OCI-LY1 (cell line): ENCODE data around the gene DCLK1.

Experiments
- H2AFZ ChIP-seq: fragments of 200-600 bp; sonication (generic), shearing (Covaris generic); 2 replicates; pipeline ENCODE4 v1.6.0; 2014; ENCODE audit warnings: antibody characterized with exemption, mild to moderate bottlenecking, low read length
- H3F3A ChIP-seq: fragments of 200-600 bp; sonication (generic), shearing (Covaris generic); 2 replicates; pipeline ENCODE4 v1.6.0; 2014; ENCODE audit warnings: mild to moderate bottlenecking, antibody characterized with exemption, low read length, moderate library complexity; ENCODE audit not compliant: insufficient read depth
- H3K27ac ChIP-seq: fragments of 200-600 bp; sonication (generic); 2 replicates; pipeline ENCODE4 v1.5.1; 2014; ENCODE audit warnings: low read length, mixed run types, mild to moderate bottlenecking, low read depth; ENCODE audit not compliant: poor library complexity, severe bottlenecking
- H3K27me3 ChIP-seq: fragments of 200-600 bp; sonication (generic); 2 replicates; pipeline ENCODE4 v1.6.0; 2014; ENCODE audit warnings: antibody characterized with exemption, mild to moderate bottlenecking, low read length, moderate library complexity; ENCODE audit not compliant: insufficient read depth
- H3K36me3 ChIP-seq: fragments of 200-600 bp; sonication (generic); 2 replicates; pipeline ENCODE4 v1.6.1; 2014; ENCODE audit warnings: mild to moderate bottlenecking, antibody characterized with exemption, low read length, moderate library complexity, mixed read lengths; ENCODE audit not compliant: insufficient read depth
- H3K4me1 ChIP-seq: fragments of 200-600 bp; sonication (generic); 2 replicates; pipeline ENCODE4 v1.5.1; 2014; ENCODE audit warnings: mild to moderate bottlenecking, low read length, moderate library complexity; ENCODE audit not compliant: insufficient read depth, severe bottlenecking
- H3K4me2 ChIP-seq: fragments of 200-600 bp; sonication (generic), shearing (Covaris generic); 2 replicates; pipeline ENCODE4 v1.6.1; 2014; ENCODE audit warnings: low read length
- H3K4me3 ChIP-seq: fragments of 200-600 bp; sonication (generic); 2 replicates; pipeline ENCODE4 v1.5.1; 2014; ENCODE audit warnings: low read length, low read depth, mild to moderate bottlenecking, mixed read lengths; ENCODE audit not compliant: poor library complexity, severe bottlenecking
- H3K79me2 ChIP-seq: fragments of 200-600 bp; shearing (Covaris generic); 2 replicates; pipeline ENCODE4 v1.6.1; 2016; ENCODE audit warnings: mixed run types, low read length, mixed read lengths; ENCODE audit not compliant: insufficient read depth
- H3K9ac ChIP-seq: fragments of 200-600 bp; sonication (generic), shearing (Covaris generic); 2 replicates; pipeline ENCODE4 v1.6.1; 2014; ENCODE audit warnings: mild to moderate bottlenecking, low read length, mixed read lengths
- H3K9me2 ChIP-seq: fragments of 200-600 bp; sonication (generic), shearing (Covaris generic); 2 replicates; pipeline ENCODE4 v1.6.1; 2014; ENCODE audit warnings: low read depth, mild to moderate bottlenecking, low read length, mixed read lengths
- H3K9me3 ChIP-seq: fragments of 200-600 bp; shearing (Covaris generic); 2 replicates; pipeline ENCODE4 v1.6.1; 2014; ENCODE audit warnings: low read length, mixed read lengths
- H4K20me1 ChIP-seq: fragments of 200-600 bp; sonication (generic), shearing (Covaris generic); 2 replicates; pipeline ENCODE4 v1.6.0; 2016; ENCODE audit warnings: mild to moderate bottlenecking, low read length; ENCODE audit not compliant: insufficient read depth
- CTCF ChIP-seq: fragments of 200-600 bp; sonication (generic), shearing (Covaris generic); IDR thresholded peaks from 2 replicates; pipeline ENCODE4 v1.5.1; 2017; ENCODE audit warnings: mild to moderate bottlenecking, antibody characterized with exemption, low read length, moderate library complexity, mixed read lengths
- EZH2 ChIP-seq: fragments of 200-600 bp; sonication (generic), shearing (Covaris generic); IDR thresholded peaks from 2 replicates; pipeline ENCODE4 v1.8.0; 2017; ENCODE audit warnings: borderline replicate concordance, mixed run types, mild to moderate bottlenecking, antibody characterized with exemption, low read length, moderate library complexity, mixed read lengths

Gene DCLK1

GRCh38 chr13:36057041-36057440 lies 74.1 kb downstream of the DCLK1 start:
- Histone ChIP-seq H3K27ac (no peak overlapping the region), H3K9me2 (no peaks in the 10 kb centered on the region), H3K79me2 (no peaks in the 10 kb centered on the region), H3K27me3 (no peaks in the 10 kb centered on the region), H3K9me3 (no peaks in the 10 kb centered on the region), H3K4me1 (no peaks in the 10 kb centered on the region), H4K20me1 (no peaks in the 10 kb centered on the region), H3K36me3 (no peaks in the 10 kb centered on the region), H2AFZ (no peak overlapping the region), H3K4me3 (no peak overlapping the region), H3K9ac (no peak overlapping the region), H3F3A (no peaks in the 10 kb centered on the region), H3K4me2 (no peak overlapping the region)
- TF ChIP-seq EZH2 (no peak), CTCF (no peak)

GRCh38 chr13:36055366-36055765 lies 75.8 kb downstream of the DCLK1 start:
- no peaks in the 10 kb centered on the region for H3K79me2 ChIP-seq
- H3K4me2 ChIP-seq = no peak overlapping the region
- H2AFZ ChIP-seq = no peak overlapping the region
- H3K9me2 ChIP-seq = no peaks in the 10 kb centered on the region
- H4K20me1 ChIP-seq = no peaks in the 10 kb centered on the region
- no peaks in the 10 kb centered on the region for H3K27me3 ChIP-seq
- no peak overlapping the region for H3K9ac ChIP-seq
- no peak overlapping the region for H3K4me3 ChIP-seq
- H3F3A ChIP-seq = no peaks in the 10 kb centered on the region
- TF ChIP-seq EZH2 (no peak), CTCF (no peak)
- H3K27ac ChIP-seq = no peak overlapping the region
- no peaks in the 10 kb centered on the region for H3K4me1 ChIP-seq
- no peaks in the 10 kb centered on the region for H3K9me3 ChIP-seq
- no peaks in the 10 kb centered on the region for H3K36me3 ChIP-seq

- H3K9me2 ChIP-seq = no peaks in the 10 kb centered on the region
- H4K20me1 ChIP-seq = no peaks in the 10 kb centered on the region
- no peak overlapping the region for H3K9ac ChIP-seq
- H3K4me2 ChIP-seq = no peak overlapping the region
- no peak overlapping the region for H3K27ac ChIP-seq
- H2AFZ ChIP-seq = no peak overlapping the region
- no peak overlapping the region for H3K4me3 ChIP-seq
- TF ChIP-seq EZH2 = no peak
- TF ChIP-seq CTCF = no peak
- no peaks in the 10 kb centered on the region for H3K4me1 ChIP-seq
- no peaks in the 10 kb centered on the region for H3K36me3 ChIP-seq
- H3K79me2 ChIP-seq = no peaks in the 10 kb centered on the region
- H3K27me3 ChIP-seq = no peaks in the 10 kb centered on the region
- no peaks in the 10 kb centered on the region for H3F3A ChIP-seq
- no peaks in the 10 kb centered on the region for H3K9me3 ChIP-seq
Observed at GRCh38 chr13:36054041-36054440, 77.1 kb downstream of the DCLK1 start.
